BLaER1 (cell line): ENCODE data around the gene NAPEPLD.
"Not testable (repeated sequence)": the region's sequence is repeated elsewhere in the genome, so short reads cannot be mapped to it uniquely, and the experiment has no call there.

Experiments used
- H3K27ac ChIP-seq: shearing (Covaris generic); formaldehyde crosslinking; 2 replicates; pipeline ENCODE4 v1.8.1; 2022
- H3K27me3 ChIP-seq: shearing (Covaris generic); formaldehyde crosslinking; 2 replicates; pipeline ENCODE4 v1.8.1; 2022
- H3K36me3 ChIP-seq: shearing (Covaris generic); formaldehyde crosslinking; 2 replicates; pipeline ENCODE4 v1.8.1; 2022
- H3K4me1 ChIP-seq: shearing (Covaris generic); formaldehyde crosslinking; 2 replicates; pipeline ENCODE4 v1.8.1; 2022
- H3K4me2 ChIP-seq: shearing (Covaris generic); formaldehyde crosslinking; 2 replicates; pipeline ENCODE4 v1.8.1; 2022
- H3K4me3 ChIP-seq: shearing (Covaris generic); formaldehyde crosslinking; 2 replicates; pipeline ENCODE4 v1.8.1; 2022
- H3K9ac ChIP-seq: shearing (Covaris generic); formaldehyde crosslinking; 2 replicates; pipeline ENCODE4 v1.8.1; 2022
- H3K9me3 ChIP-seq: shearing (Covaris generic); formaldehyde crosslinking; 2 replicates; pipeline ENCODE4 v1.8.1; 2022
- H4K20me1 ChIP-seq: shearing (Covaris generic); formaldehyde crosslinking; 2 replicates; pipeline ENCODE4 v1.8.1; 2022
- Cebpa-rat ChIP-seq: shearing (Covaris generic); IDR thresholded peaks from 2 replicates; pipeline ENCODE4 v1.8.1; 2022

The NAPEPLD gene

GRCh38 chr7:103065667-103066066 is 83.2 kb downstream of the NAPEPLD start:
- TF ChIP-seq Cebpa-rat = no peak
- H4K20me1 ChIP-seq = no peaks in the 10 kb centered on the region
- H3K36me3 ChIP-seq = no peaks in the 10 kb centered on the region
- H3K9me3 ChIP-seq = peaks cover 13% of the 10 kb centered on the region
- H3K4me3 ChIP-seq = no peak overlapping the region
- H3K9ac ChIP-seq = no peak overlapping the region
- H3K27me3 ChIP-seq = no peaks in the 10 kb centered on the region
- no peak overlapping the region for H3K27ac ChIP-seq
- H3K4me1 ChIP-seq = peaks cover 5% of the 10 kb centered on the region; the same call in 1 of the 2 replicates
- no peak overlapping the region for H3K4me2 ChIP-seq

- no peak overlapping the region for H3K27ac ChIP-seq
- TF ChIP-seq Cebpa-rat = no peak
Observed at GRCh38 chr7:103063895-103064294, 85.0 kb downstream of the NAPEPLD start.

GRCh38 chr7:103059471-103059870 is 89.4 kb downstream of the NAPEPLD start:
- Histone ChIP-seq H4K20me1 (no peaks in the 10 kb centered on the region), H3K9me3 (no peaks in the 10 kb centered on the region), H3K4me2 (no peak overlapping the region), H3K4me3 (no peak overlapping the region), H3K4me1 (peaks cover 5% of the 10 kb centered on the region; the same call in 1 of the 2 replicates), H3K9ac (no peak overlapping the region), H3K27ac (no peak overlapping the region), H3K27me3 (no peaks in the 10 kb centered on the region), H3K36me3 (no peaks in the 10 kb centered on the region)
- TF ChIP-seq Cebpa-rat = no peak

More at GRCh38 chr7:103063895-103064294, 85.0 kb downstream of the NAPEPLD start:
- Histone ChIP-seq H3K36me3 (no peaks in the 10 kb centered on the region), H3K9ac (no peak overlapping the region; the same call in 1 of the 2 replicates), H3K4me1 (peaks cover 5% of the 10 kb centered on the region; the same call in 1 of the 2 replicates), H3K4me2 (no peak overlapping the region), H4K20me1 (no peaks in the 10 kb centered on the region), H3K4me3 (no peak overlapping the region), H3K9me3 (peaks cover 7% of the 10 kb centered on the region), H3K27me3 (no peaks in the 10 kb centered on the region)

GRCh38 chr7:103058122-103058521 is 90.8 kb downstream of the NAPEPLD start:
- Histone ChIP-seq H3K27ac (no peak overlapping the region), H3K4me3 (no peak overlapping the region), H3K9me3 (peaks cover 2% of the 10 kb centered on the region; the same call in 1 of the 2 replicates), H3K27me3 (no peaks in the 10 kb centered on the region), H3K36me3 (no peaks in the 10 kb centered on the region), H3K4me1 (peaks cover 5% of the 10 kb centered on the region; the same call in 1 of the 2 replicates), H4K20me1 (no peaks in the 10 kb centered on the region), H3K4me2 (no peak overlapping the region), H3K9ac (no peak overlapping the region)
- TF ChIP-seq Cebpa-rat = no peak

GRCh38 chr7:103056006-103056405 is 92.9 kb downstream of the NAPEPLD start:
- H4K20me1 ChIP-seq, H3K4me2 ChIP-seq, H3K4me1 ChIP-seq, H3K27ac ChIP-seq, H3K9ac ChIP-seq, H3K4me3 ChIP-seq, H3K27me3 ChIP-seq, H3K9me3 ChIP-seq, H3K36me3 ChIP-seq: not testable (repeated sequence)

- Histone ChIP-seq H3K27me3 (no peaks in the 10 kb centered on the region), H4K20me1 (no peaks in the 10 kb centered on the region), H3K4me3 (no peak overlapping the region), H3K4me2 (no peak overlapping the region), H3K9me3 (peaks cover 48% of the 10 kb centered on the region), H3K4me1 (no peaks in the 10 kb centered on the region), H3K36me3 (no peaks in the 10 kb centered on the region), H3K9ac (no peak overlapping the region), H3K27ac (no peak overlapping the region)
- no peak for TF ChIP-seq Cebpa-rat
Observed at GRCh38 chr7:103051519-103051918, 97.4 kb downstream of the NAPEPLD start.
